Measurements from ENCODE around the gene CD99. TPM values are rescaled to one million over a fixed set of nuclear protein-coding genes. Genes with fewer than 3 reads are reported as not detected.

The CD99 gene
- total and polyA plus RNA-seq, 2 of the 13 experiments (the other 11 are each of a cell fraction or from before 2014, with no cell fraction given), result 78.8 to 111 TPM

- TF ChIP-seq, protein P1, sequence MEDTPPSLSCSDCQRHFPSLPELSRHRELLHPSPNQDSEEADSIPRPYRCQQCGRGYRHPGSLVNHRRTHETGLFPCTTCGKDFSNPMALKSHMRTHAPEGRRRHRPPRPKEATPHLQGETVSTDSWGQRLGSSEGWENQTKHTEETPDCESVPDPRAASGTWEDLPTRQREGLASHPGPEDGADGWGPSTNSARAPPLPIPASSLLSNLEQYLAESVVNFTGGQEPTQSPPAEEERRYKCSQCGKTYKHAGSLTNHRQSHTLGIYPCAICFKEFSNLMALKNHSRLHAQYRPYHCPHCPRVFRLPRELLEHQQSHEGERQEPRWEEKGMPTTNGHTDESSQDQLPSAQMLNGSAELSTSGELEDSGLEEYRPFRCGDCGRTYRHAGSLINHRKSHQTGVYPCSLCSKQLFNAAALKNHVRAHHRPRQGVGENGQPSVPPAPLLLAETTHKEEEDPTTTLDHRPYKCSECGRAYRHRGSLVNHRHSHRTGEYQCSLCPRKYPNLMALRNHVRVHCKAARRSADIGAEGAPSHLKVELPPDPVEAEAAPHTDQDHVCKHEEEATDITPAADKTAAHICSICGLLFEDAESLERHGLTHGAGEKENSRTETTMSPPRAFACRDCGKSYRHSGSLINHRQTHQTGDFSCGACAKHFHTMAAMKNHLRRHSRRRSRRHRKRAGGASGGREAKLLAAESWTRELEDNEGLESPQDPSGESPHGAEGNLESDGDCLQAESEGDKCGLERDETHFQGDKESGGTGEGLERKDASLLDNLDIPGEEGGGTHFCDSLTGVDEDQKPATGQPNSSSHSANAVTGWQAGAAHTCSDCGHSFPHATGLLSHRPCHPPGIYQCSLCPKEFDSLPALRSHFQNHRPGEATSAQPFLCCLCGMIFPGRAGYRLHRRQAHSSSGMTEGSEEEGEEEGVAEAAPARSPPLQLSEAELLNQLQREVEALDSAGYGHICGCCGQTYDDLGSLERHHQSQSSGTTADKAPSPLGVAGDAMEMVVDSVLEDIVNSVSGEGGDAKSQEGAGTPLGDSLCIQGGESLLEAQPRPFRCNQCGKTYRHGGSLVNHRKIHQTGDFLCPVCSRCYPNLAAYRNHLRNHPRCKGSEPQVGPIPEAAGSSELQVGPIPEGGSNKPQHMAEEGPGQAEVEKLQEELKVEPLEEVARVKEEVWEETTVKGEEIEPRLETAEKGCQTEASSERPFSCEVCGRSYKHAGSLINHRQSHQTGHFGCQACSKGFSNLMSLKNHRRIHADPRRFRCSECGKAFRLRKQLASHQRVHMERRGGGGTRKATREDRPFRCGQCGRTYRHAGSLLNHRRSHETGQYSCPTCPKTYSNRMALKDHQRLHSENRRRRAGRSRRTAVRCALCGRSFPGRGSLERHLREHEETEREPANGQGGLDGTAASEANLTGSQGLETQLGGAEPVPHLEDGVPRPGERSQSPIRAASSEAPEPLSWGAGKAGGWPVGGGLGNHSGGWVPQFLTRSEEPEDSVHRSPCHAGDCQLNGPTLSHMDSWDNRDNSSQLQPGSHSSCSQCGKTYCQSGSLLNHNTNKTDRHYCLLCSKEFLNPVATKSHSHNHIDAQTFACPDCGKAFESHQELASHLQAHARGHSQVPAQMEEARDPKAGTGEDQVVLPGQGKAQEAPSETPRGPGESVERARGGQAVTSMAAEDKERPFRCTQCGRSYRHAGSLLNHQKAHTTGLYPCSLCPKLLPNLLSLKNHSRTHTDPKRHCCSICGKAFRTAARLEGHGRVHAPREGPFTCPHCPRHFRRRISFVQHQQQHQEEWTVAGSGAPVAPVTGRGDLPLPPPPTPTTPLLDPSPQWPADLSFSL (CRISPR knock-in tag; IDR thresholded peaks at IDR 0.05), result no peak
- no peak for TF ChIP-seq ZBTB44 (CRISPR knock-in tag; IDR thresholded peaks at IDR 0.05)
- no peak for TF ChIP-seq CENPX (CRISPR knock-in tag; IDR thresholded peaks at IDR 0.05)
- no peak for TF ChIP-seq CEBPZ (IDR thresholded peaks at IDR 0.05; ENCODE audit: low read length)
- TF ChIP-seq GZF1 (CRISPR knock-in tag; IDR thresholded peaks at IDR 0.05), result no peak
- no peak for TF ChIP-seq PRPF4 (IDR thresholded peaks at IDR 0.05; ENCODE audit: low read depth, low read length, poor library complexity, severe bottlenecking)
- no peak for TF ChIP-seq SRSF4 (IDR thresholded peaks at IDR 0.05; ENCODE audit: low read depth, low read length, poor library complexity, severe bottlenecking)
- TF ChIP-seq ZNF121 (CRISPR knock-in tag; IDR thresholded peaks at IDR 0.05), result no peak
- TF ChIP-seq, protein P2, sequence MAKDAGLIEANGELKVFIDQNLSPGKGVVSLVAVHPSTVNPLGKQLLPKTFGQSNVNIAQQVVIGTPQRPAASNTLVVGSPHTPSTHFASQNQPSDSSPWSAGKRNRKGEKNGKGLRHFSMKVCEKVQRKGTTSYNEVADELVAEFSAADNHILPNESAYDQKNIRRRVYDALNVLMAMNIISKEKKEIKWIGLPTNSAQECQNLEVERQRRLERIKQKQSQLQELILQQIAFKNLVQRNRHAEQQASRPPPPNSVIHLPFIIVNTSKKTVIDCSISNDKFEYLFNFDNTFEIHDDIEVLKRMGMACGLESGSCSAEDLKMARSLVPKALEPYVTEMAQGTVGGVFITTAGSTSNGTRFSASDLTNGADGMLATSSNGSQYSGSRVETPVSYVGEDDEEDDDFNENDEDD (CRISPR knock-in tag; IDR thresholded peaks at IDR 0.05; ENCODE audit: borderline replicate concordance), result no peak
- no peak for TF ChIP-seq POLR2AphosphoS5 (IDR thresholded peaks at IDR 0.05; ENCODE audit: low read depth, low read length)
- no peak for TF ChIP-seq RBFOX2 (IDR thresholded peaks at IDR 0.05; ENCODE audit: low read depth, low read length)
- TF ChIP-seq GMEB2 (CRISPR knock-in tag; IDR thresholded peaks at IDR 0.05; ENCODE audit: low read depth), result no peak
- peak; percentile 35; the same call in 1 of the 2 replicates for TF ChIP-seq RARA (CRISPR knock-in tag; IDR thresholded peaks at IDR 0.05)
- no peak for TF ChIP-seq HOXA5 (CRISPR knock-in tag; IDR thresholded peaks at IDR 0.05)
- peak; percentile 66; the same call in 1 of the 2 replicates for TF ChIP-seq NFE2L2 (IDR thresholded peaks at IDR 0.05; ENCODE audit: low read length)
- no peak for TF ChIP-seq AKAP8 (CRISPR knock-in tag; IDR thresholded peaks at IDR 0.05)
- TF ChIP-seq KLF9 (CRISPR knock-in tag; IDR thresholded peaks at IDR 0.05; ENCODE audit: low read depth), result no peak
These were observed 16.3 kb downstream of the CD99 start (continued) for GRCh38 chrX:2707334-2707760.

Data from HepG2 (cell line).